ENCODE measurements around the gene MCC. TPM values are rescaled to one million over a fixed set of nuclear protein-coding genes. Genes with fewer than 3 reads are reported as not detected.

The MCC gene
- polyA plus RNA-seq, 1 donor (not counting 4 experiments of a cell fraction or from before 2014, with no cell fraction given): 24.6 TPM

DNA sequence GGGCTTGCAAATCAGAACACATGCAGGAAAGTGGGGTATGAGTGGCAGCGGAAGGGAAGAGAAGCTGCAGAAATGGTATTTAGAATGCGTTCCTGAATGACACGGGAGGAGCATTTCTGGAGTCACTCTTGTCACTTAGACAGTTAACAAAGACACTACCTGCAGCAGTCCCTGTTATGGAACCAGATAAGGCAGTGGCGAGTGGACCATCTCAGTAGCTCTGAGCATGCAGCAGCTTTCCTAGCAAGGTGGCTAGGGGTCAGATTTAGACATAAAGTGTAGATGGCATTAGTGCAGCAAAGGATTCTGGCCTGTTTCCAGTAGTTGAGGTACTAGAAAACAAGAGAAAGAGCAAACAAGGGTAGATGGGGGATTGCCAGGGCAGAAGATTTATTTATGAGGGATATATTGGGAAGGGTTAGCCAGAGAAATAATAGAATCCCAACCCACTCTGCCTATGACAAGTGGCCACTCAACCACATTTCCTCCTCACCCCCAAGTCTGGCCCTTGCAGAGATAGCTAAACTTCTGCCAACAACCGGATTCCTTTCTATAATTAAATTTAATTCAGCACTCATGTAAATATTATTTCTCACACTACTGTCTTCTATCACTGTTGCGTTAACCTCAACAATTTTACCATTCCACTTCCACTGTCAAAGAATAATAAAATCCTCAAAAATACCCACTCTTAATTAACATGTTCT, 310.0 kb downstream of the MCC start:
- Histone ChIP-seq H3K4me1 (ENCODE audit: control insufficient read depth, extremely low read depth, insufficient read depth, low read length) (no peaks in the 10 kb centered on the region), H3K27ac (ENCODE audit: control insufficient read depth, insufficient read depth, low read length) (no peak overlapping the region), H3K79me2 (ENCODE audit: control insufficient read depth, insufficient read depth, low read length) (peaks cover 39% of the 10 kb centered on the region), H3K9ac (ENCODE audit: control insufficient read depth, extremely low read depth, insufficient read depth, low read length) (no peak overlapping the region), H3K4me3 (ENCODE audit: control insufficient read depth in 2 of 3, extremely low read depth in 1 of 3, insufficient read depth in 2 of 3, low read depth in 1 of 3, low read length in 3 of 3) (no peak overlapping the region), H2AFZ (ENCODE audit: control insufficient read depth, low read length) (no peak overlapping the region), H3K27me3 (ENCODE audit: control insufficient read depth, extremely low read depth, insufficient read depth, low read length) (no peaks in the 10 kb centered on the region), H3K4me2 (ENCODE audit: control insufficient read depth, extremely low read depth, insufficient read depth, low read depth, low read length) (no peak overlapping the region), H3K9me3 (ENCODE audit: control insufficient read depth, low read depth, low read length) (no peaks in the 10 kb centered on the region), H4K20me1 (ENCODE audit: control insufficient read depth, extremely low read depth, insufficient read depth, low read length) (no peaks in the 10 kb centered on the region), H3K9me1 (ENCODE audit: control insufficient read depth, extremely low read depth, insufficient read depth, low read length) (no peaks in the 10 kb centered on the region), H3K36me3 (ENCODE audit: control insufficient read depth in 2 of 2, extremely low read depth in 1 of 2, insufficient read depth in 2 of 2, low read length in 2 of 2) (peaks cover 3 to 4% of the 10 kb centered on the region in 2 experiments)
- dilution Hi-C loops (cut with MboI; ENCODE audit: extremely low pct_ligation_motif_present, low sequenced_read_pairs): no loop called here
- DNase-seq (ENCODE audit: low read depth, low spot score): no peak
- FAIRE-seq: no peak
- no peak for TF ChIP-seq EZH2 (IDR thresholded peaks at IDR 0.05; ENCODE audit: low read length)
- TF ChIP-seq, protein P1, sequence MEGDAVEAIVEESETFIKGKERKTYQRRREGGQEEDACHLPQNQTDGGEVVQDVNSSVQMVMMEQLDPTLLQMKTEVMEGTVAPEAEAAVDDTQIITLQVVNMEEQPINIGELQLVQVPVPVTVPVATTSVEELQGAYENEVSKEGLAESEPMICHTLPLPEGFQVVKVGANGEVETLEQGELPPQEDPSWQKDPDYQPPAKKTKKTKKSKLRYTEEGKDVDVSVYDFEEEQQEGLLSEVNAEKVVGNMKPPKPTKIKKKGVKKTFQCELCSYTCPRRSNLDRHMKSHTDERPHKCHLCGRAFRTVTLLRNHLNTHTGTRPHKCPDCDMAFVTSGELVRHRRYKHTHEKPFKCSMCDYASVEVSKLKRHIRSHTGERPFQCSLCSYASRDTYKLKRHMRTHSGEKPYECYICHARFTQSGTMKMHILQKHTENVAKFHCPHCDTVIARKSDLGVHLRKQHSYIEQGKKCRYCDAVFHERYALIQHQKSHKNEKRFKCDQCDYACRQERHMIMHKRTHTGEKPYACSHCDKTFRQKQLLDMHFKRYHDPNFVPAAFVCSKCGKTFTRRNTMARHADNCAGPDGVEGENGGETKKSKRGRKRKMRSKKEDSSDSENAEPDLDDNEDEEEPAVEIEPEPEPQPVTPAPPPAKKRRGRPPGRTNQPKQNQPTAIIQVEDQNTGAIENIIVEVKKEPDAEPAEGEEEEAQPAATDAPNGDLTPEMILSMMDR (optimal IDR thresholded peaks at IDR 0.05 in 1 of 3, IDR thresholded peaks at IDR 0.05 in 1 of 3, conservative IDR thresholded peaks at IDR 0.05 in 1 of 3; ENCODE audit: extremely low read depth in 1 of 3, insufficient read depth in 2 of 3, low read length in 3 of 3): no peak

DNA sequence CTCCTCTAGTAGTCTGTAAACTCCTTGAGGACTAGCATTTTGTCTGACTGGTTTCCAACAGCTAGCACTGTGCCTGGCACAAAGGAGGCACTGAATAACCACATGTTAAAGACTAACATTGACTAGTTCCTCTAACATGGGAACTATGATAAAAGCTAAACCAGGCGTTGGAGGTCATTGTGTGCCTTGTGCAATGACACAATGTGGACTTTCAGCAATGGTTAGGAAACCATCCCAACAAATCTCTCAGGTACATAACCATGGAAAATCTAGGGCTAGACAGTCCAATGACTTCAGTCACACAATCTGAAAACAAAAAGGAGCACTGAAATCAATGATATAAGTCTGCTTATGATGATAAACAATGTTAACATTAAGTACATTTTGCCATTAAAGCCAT, 311.0 kb downstream of the MCC start:
- H3K4me1 ChIP-seq (ENCODE audit: control insufficient read depth, extremely low read depth, insufficient read depth, low read length): no peaks in the 10 kb centered on the region
- no peaks in the 10 kb centered on the region for H3K9me3 ChIP-seq (ENCODE audit: control insufficient read depth, low read depth, low read length)
- FAIRE-seq (no peak), DNase-seq (ENCODE audit: low read depth, low spot score) (no peak)
- no peak overlapping the region for H3K27ac ChIP-seq (ENCODE audit: control insufficient read depth, insufficient read depth, low read length)
- TF ChIP-seq EZH2 (IDR thresholded peaks at IDR 0.05; ENCODE audit: low read length): no peak
- TF ChIP-seq, protein P1 (optimal IDR thresholded peaks at IDR 0.05 in 1 of 3, IDR thresholded peaks at IDR 0.05 in 1 of 3, conservative IDR thresholded peaks at IDR 0.05 in 1 of 3; ENCODE audit: extremely low read depth in 1 of 3, insufficient read depth in 2 of 3, low read length in 3 of 3): no peak
- no peaks in the 10 kb centered on the region for H3K9me1 ChIP-seq (ENCODE audit: control insufficient read depth, extremely low read depth, insufficient read depth, low read length)
- no peaks in the 10 kb centered on the region for H4K20me1 ChIP-seq (ENCODE audit: control insufficient read depth, extremely low read depth, insufficient read depth, low read length)
- peaks cover 3 to 4% of the 10 kb centered on the region in 2 experiments for H3K36me3 ChIP-seq (ENCODE audit: control insufficient read depth in 2 of 2, extremely low read depth in 1 of 2, insufficient read depth in 2 of 2, low read length in 2 of 2)
- no peak overlapping the region for H3K9ac ChIP-seq (ENCODE audit: control insufficient read depth, extremely low read depth, insufficient read depth, low read length)
- dilution Hi-C loops (cut with MboI; ENCODE audit: extremely low pct_ligation_motif_present, low sequenced_read_pairs): no loop called here
- H3K27me3 ChIP-seq (ENCODE audit: control insufficient read depth, extremely low read depth, insufficient read depth, low read length): no peaks in the 10 kb centered on the region
- no peak overlapping the region for H2AFZ ChIP-seq (ENCODE audit: control insufficient read depth, low read length)
- H3K79me2 ChIP-seq (ENCODE audit: control insufficient read depth, insufficient read depth, low read length): peaks cover 34% of the 10 kb centered on the region
- H3K4me2 ChIP-seq (ENCODE audit: control insufficient read depth, extremely low read depth, insufficient read depth, low read depth, low read length): no peak overlapping the region
- H3K4me3 ChIP-seq (ENCODE audit: control insufficient read depth in 2 of 3, extremely low read depth in 1 of 3, insufficient read depth in 2 of 3, low read depth in 1 of 3, low read length in 3 of 3): no peak overlapping the region
